ENCODE results near the gene PROC.

Gene PROC

DNA sequence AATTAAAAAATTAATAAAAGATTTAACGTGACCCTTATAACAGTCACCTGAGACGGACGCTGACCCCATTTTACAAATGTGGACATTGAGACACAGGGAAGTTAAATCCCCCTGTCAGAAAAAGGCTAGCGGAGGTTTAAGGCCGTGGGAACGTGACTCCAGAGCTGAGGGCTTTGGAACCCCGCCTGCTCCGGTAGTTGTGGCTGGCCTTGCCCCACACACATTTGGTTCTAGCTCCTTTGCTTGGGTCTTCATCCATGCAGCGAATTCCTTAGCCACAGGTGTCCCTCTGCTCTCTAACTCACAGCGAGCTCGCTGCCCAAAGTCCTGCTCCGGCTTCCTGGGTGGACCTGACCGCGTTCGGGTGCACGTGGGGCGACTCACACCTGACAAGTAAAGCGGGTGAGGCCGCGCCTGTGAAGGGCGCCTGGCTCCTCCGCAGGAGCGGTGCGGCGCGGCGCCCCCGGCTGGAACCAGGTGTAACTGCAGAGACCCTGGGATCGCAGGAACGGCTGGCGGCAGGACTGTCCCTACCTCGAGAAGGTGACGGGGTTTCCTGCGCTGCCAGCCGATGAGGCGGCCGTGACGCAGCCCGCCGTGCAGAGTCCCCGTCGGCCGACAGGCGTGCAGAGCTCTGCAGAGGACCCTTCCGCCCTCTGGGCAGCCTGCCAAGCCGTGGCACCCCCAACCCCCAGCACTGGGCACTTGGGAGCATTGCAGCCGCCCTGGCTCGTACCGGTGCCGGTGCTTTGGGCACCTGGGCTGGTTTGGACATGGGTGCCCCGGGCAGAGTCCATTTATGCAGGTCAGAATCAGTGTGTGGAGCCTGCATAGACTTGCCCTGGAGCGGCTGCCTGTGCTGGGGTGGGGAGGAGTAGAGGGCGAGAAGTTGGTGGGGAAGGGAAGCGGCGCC lies 2.4 kb upstream of the PROC start:
- Mint-ChIP-seq H3K9me3 (peaks cover 17% of the 10 kb centered on the region), H3K36me3 (ENCODE audit: low read depth) (peaks cover 7% of the 10 kb centered on the region), H3K4me1 (peaks cover 22% of the 10 kb centered on the region), H3K27ac (no peak overlapping the region), H3K27me3 (ENCODE audit: low read depth, poor library complexity) (peaks cover 43% of the 10 kb centered on the region), H3K4me3 (peak overlapping the region; percentile 64)
- TF ChIP-seq, protein P1, sequence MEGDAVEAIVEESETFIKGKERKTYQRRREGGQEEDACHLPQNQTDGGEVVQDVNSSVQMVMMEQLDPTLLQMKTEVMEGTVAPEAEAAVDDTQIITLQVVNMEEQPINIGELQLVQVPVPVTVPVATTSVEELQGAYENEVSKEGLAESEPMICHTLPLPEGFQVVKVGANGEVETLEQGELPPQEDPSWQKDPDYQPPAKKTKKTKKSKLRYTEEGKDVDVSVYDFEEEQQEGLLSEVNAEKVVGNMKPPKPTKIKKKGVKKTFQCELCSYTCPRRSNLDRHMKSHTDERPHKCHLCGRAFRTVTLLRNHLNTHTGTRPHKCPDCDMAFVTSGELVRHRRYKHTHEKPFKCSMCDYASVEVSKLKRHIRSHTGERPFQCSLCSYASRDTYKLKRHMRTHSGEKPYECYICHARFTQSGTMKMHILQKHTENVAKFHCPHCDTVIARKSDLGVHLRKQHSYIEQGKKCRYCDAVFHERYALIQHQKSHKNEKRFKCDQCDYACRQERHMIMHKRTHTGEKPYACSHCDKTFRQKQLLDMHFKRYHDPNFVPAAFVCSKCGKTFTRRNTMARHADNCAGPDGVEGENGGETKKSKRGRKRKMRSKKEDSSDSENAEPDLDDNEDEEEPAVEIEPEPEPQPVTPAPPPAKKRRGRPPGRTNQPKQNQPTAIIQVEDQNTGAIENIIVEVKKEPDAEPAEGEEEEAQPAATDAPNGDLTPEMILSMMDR (IDR thresholded peaks at IDR 0.05), result peak; percentile 74
- peak; percentile 86 for DNase-seq

DNA sequence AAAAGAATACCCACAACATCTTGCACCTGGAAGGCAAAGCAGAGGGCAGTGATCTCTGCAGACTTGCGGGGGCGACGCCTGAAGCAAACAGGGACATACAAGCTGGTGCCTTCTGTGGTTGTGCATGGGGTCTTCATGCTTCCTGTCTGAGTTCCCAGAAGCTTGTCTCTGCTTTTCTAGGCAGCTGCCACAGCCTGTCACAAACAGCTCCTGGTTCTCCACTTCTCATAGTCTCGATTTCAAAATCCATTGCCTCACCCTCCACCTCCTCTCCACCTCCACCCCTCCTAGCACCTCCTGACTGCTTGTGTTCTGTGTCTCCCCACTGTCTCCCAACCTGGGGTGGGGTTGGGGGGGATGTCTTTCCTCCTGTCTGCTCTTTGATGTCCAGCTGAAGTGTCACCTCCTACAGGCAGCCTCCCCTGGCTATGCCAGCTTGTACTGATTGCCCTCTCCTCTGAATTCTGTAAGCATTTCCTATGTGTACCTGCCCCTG lies 1.7 kb upstream of the PROC start:
- peaks cover 17% of the 10 kb centered on the region for H3K9me3 Mint-ChIP-seq
- H3K4me1 Mint-ChIP-seq, result peaks cover 22% of the 10 kb centered on the region
- no peak overlapping the region for H3K27ac Mint-ChIP-seq
- peaks cover 50% of the 10 kb centered on the region for H3K27me3 Mint-ChIP-seq (ENCODE audit: low read depth, poor library complexity)
- peak overlapping the region; percentile 64 for H3K4me3 Mint-ChIP-seq
- DNase-seq, result no peak
- peaks cover 7% of the 10 kb centered on the region for H3K36me3 Mint-ChIP-seq (ENCODE audit: low read depth)
- TF ChIP-seq, protein P1 (IDR thresholded peaks at IDR 0.05), result no peak

DNA sequence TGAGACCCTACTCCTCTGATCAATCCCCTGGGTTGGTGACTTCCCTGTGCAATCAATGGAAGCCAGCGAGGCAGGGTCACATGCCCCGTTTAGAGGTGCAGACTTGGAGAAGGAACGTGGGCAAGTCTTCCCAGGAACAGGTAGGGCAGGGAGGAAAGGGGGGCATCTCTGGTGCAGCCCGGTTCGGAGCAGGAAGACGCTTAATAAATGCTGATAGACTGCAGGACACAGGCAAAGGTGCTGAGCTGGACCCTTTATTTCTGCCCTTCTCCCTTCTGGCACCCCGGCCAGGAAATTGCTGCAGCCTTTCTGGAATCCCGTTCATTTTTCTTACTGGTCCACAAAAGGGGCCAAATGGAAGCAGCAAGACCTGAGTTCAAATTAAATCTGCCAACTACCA lies 821 bp upstream of the PROC start:
- peaks cover 17% of the 10 kb centered on the region for H3K4me1 Mint-ChIP-seq
- H3K27ac Mint-ChIP-seq, result no peak overlapping the region
- no peak for DNase-seq
- no peak overlapping the region for H3K4me3 Mint-ChIP-seq
- peaks cover 17% of the 10 kb centered on the region for H3K9me3 Mint-ChIP-seq
- peaks cover 7% of the 10 kb centered on the region for H3K36me3 Mint-ChIP-seq (ENCODE audit: low read depth)
- TF ChIP-seq, protein P1 (IDR thresholded peaks at IDR 0.05), result no peak
- H3K27me3 Mint-ChIP-seq (ENCODE audit: low read depth, poor library complexity), result peaks cover 58% of the 10 kb centered on the region

DNA sequence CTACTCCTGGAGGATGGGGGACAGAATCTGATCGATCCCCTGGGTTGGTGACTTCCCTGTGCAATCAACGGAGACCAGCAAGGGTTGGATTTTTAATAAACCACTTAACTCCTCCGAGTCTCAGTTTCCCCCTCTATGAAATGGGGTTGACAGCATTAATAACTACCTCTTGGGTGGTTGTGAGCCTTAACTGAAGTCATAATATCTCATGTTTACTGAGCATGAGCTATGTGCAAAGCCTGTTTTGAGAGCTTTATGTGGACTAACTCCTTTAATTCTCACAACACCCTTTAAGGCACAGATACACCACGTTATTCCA lies 844 bp downstream of the PROC start:
- no peak overlapping the region for H3K4me3 Mint-ChIP-seq

DNA sequence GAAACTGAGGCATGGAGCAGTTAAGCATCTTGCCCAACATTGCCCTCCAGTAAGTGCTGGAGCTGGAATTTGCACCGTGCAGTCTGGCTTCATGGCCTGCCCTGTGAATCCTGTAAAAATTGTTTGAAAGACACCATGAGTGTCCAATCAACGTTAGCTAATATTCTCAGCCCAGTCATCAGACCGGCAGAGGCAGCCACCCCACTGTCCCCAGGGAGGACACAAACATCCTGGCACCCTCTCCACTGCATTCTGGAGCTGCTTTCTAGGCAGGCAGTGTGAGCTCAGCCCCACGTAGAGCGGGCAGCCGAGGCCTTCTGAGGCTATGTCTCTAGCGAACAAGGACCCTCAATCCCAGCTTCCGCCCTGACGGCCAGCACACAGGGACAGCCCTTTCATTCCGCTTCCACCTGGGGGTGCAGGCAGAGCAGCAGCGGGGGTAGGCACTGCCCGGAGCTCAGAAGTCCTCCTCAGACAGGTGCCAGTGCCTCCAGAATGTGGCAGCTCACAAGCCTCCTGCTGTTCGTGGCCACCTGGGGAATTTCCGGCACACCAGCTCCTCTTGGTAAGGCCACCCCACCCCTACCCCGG lies 1.3 kb downstream of the PROC start:
- Mint-ChIP-seq H3K4me1 (peaks cover 24% of the 10 kb centered on the region), H3K4me3 (no peak overlapping the region), H3K27me3 (ENCODE audit: low read depth, poor library complexity) (peaks cover 74% of the 10 kb centered on the region), H3K36me3 (ENCODE audit: low read depth) (no peaks in the 10 kb centered on the region), H3K9me3 (no peaks in the 10 kb centered on the region), H3K27ac (no peak overlapping the region)
- DNase-seq, result no peak
- TF ChIP-seq, protein P1 (IDR thresholded peaks at IDR 0.05), result no peak

More for the DNA sequence above, 844 bp downstream of the PROC start:
- Mint-ChIP-seq H3K36me3 (ENCODE audit: low read depth) (no peaks in the 10 kb centered on the region), H3K27ac (no peak overlapping the region), H3K9me3 (no peaks in the 10 kb centered on the region), H3K4me1 (peaks cover 22% of the 10 kb centered on the region), H3K27me3 (ENCODE audit: low read depth, poor library complexity) (peaks cover 74% of the 10 kb centered on the region)
- DNase-seq, result no peak
- TF ChIP-seq, protein P1 (IDR thresholded peaks at IDR 0.05), result no peak

Measured in nephron progenitor cell (in vitro differentiated cells).